ENCODE measurements around the gene ANTXRL.

DNA sequence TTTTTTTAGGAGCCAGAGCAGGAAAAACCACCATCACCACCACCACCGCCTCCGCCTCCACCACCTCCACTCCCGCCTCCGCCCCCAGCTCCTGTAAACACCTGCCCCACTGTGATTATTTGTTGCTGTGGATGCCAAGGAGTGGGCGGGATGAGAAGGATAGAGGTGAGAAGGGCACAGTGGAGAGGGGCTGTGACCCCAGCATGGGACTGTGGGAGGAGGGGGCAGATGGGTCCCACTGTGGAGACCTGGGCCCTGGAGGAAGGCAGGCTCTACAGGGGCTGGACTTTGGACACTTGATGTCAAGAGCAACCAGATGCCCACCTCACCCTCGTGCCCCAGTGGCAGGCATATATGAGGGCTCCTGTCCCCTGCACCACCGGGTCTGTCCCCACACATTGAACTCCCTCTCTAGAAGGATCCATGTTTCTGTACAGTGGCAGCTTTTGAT lies 24.7 kb downstream of the ANTXRL start:
- TF ChIP-seq POLR2AphosphoS5 (IDR thresholded peaks at IDR 0.05; ENCODE audit: low read depth, low read length), result no peak
- no peak for TF ChIP-seq TAF1 (IDR thresholded peaks at IDR 0.05; ENCODE audit: low read depth, low read length)
- TF ChIP-seq POLR2A (IDR thresholded peaks at IDR 0.05; ENCODE audit: low read depth, low read length), result no peak
